ACHN (cell line): ENCODE results near the gene FAM118A.
"Not testable (repeated sequence)": the region's sequence is repeated elsewhere in the genome, so short reads cannot be mapped to it uniquely, and the experiment has no call there.

Source experiments
- DNase-seq: peaks from one replicate; pipeline ENCODE4 v3.0.0-alpha.2; 2015
- in situ Hi-C: cut with HindIII; loops from 2 replicates; pipeline ENCODE4 v1.10.0; 2017; ENCODE audit warnings: low sequenced_read_pairs, low pct_ligation_motif_present, low pct_unique_long_range_greater_than_20kb

FAM118A gene

GRCh38 chr22:45321827-45322226, 12.1 kb downstream of the FAM118A start:
- DNase-seq = no peak
- in situ Hi-C loops = no loop called here

DNA sequence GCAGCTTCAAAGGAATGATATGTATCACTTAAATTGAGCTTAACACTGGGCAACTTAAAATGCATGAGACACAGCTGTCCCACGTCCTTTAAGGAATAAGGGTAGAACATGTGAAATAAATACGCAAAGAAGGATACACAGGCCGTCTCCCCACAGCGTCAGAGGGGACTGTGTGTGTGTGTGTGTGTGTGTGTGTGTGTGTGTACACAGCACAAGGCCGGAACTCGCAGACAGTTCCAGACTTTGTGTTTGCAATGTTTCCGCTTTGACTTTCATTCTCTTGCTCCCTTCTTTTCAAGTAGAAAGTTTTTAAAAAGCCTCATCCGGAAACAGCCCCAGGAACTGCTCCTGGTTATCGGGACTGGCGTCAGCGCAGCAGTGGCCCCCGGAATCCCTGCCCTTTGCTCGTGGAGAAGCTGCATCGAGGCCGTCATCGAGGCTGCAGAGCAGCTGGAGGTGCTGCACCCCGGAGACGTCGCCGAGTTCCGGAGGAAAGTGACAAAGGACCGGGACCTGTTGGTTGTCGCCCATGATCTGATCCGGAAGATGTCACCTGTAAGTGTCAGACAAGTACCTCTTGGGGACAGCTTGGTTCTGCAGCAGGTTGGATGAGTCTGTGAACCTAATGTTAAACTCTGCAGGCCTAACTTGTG, 13.3 kb downstream of the FAM118A start:
- in situ Hi-C loops = no loop called here
- no peak for DNase-seq

DNA sequence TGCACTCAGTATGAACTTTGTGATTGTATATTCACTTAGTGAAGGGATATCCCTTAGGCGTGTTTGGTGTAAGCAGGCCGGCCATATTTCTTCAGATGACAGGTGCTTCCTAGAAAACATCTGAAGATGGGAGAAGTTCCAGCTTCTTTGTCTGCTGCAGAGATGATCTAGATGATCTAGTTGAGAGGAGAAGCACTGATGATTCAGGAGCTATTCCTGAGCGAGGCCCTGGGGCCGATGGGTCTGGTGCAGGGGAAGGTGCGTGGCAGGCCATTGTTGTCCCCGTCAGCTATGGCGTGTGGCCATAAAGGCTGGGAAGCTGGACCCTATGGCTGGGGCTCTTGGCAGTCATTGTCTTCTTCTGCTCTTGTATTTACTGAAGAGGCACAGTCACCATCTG, 14.0 kb downstream of the FAM118A start:
- in situ Hi-C loops = no loop called here
- no peak for DNase-seq

DNA sequence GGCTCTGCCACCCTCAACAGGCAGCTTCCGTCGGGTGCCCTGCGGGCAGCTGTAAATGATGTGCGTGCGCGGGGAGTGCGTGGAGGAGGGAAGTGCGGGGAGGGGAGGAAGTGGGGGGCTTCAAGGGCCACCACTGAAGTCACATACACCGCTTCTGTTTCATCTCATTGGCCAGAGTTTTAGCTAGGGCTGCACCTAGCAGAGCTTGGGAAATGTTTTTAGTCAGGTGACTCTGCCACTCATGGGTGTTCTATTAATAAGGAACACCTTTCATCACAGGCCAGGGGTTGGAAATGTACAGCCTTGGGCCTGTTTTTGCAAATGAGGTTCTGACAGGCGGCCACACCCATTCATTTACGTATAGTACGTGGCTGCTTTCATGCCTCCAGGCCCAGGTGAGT, 14.6 kb downstream of the FAM118A start:
- no peak for DNase-seq
- in situ Hi-C loops = no loop called here

DNA sequence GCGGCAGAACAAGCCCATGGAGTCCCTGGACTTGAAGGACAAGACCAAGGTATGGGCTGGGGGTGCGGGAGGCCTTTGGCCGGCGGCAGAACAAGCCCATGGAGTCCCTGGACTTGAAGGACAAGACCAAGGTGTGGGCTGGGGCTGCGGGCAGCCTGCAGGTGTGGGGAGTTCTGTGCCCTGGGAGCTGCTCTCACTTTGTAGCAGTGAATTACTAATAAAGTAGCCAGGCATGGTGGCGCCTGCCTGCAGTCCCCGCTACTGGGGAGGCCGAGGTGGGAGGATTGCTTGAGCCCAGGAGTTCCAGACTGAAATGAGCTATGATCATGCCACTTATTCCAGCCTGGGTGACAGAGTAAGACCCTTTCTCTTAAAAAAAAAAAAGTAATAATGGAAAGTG, 18.5 kb downstream of the FAM118A start:
- DNase-seq, in situ Hi-C loops: not testable (repeated sequence)

DNA sequence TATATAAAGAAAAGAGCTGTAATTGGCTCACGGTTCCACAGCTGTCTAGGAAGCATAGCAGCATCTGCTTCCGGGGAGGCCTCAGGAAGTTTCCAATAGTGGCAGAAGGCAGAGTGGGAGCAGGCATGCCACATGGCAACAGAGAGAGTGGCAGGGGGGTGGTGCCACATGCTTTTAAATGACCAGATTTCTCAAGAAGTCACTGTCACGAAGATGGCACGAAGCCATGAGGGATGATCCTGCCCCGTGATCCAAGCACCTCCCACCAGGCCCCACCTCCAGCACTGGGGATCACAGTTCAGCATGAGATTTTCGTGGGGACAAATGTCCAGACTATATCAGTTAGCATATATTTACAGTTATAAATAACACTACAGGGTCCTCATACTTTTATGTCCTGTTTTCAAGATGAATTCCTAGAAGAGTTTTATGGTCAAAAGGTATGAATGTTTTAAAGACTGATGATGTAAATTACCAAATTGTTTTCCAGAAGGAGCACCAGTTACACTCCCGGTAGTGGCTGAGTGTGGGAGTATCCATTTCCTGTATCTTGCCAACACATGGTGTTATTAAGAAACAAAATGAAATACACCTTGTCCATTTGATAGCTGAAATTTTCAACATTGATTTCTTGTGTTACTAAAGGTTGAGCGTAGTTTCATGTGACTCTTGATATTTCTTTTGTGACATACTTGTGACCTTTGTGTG, 19.2 kb downstream of the FAM118A start:
- no peak for DNase-seq
- in situ Hi-C loops = no loop called here

GRCh38 chr22:45329530-45329936, 19.8 kb downstream of the FAM118A start:
- in situ Hi-C loops = no loop called here
- no peak for DNase-seq

DNA sequence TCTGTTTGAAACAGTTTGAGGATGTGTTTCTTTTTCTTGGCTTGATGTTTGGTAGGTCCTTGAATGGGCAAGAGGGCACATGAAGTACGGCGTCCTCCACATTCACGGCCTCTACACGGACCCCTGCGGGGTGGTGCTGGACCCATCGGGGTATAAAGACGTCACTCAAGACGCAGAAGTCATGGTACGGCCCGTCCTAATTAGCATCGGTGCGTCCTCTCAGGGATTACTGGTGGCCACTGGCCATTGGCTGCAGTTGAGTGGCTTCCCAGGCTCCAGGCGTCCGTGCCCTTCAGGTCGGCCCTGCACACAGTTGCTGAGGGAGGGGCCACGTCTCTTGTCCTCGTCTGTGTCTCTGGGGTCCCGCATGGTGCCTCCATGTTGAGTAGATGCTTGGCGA, 20.8 kb downstream of the FAM118A start:
- DNase-seq = no peak
- in situ Hi-C loops = no loop called here

DNA sequence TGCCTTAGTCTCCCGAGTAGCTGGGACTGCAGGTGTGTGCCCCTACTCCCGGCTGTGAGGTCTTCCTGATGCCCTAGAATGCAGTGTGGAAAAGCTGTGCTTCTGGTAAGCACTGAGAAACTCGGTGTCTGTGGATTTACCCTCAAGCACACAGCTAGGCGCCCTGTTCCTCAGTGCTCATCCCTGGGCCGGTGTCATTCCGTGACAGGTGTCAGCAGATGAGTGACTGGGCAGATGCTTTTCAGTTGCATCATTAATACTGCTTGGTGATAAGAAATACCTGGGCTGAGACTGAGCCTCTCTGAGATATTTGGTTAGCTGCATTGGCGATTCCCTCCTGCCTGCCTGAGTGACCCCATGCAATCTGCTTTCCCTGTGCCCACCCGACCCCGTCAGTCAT, 21.8 kb downstream of the FAM118A start:
- in situ Hi-C loops = no loop called here
- DNase-seq = no peak

DNA sequence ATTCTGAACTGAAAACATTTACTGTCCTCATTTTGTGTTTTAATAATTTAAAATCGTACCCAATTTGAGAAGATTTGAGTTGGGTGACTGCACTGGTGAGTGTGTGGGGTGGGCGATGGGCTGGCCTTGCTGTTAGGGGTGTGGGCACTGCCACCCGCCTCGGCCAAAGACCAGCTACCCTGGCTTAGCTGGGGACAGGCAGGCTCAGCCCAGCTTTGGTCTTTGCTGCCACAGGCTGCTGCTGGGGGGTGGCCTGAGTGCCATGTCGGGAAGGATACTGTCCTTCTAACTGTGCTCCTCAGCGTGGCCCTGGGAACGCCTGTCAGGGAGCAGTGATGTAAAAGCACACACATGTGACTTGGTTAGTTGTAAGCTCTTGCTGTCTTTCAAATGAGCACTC, 22.3 kb downstream of the FAM118A start:
- DNase-seq = no peak
- in situ Hi-C loops = no loop called here

DNA sequence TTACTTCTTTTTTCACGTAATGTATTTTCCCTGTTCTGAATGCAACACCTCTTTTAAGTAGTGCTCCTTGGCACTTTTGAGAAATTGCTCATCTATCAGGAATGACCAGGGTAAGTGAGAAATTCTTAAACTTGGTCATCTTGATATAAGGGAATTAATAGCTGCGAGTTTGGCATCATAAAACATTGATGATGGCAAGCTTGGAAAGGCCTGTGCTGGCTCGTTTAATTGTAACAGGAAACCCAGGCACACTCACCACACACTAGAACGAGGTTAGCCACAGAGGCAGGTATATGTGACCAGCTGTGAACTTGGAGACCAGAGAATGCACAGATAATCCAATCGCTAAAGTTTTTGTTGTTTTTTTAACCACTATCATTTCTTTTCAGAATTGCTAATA, 24.3 kb downstream of the FAM118A start:
- no peak for DNase-seq
- in situ Hi-C loops = no loop called here

- DNase-seq = no peak
- in situ Hi-C loops = no loop called here
Observed at GRCh38 chr22:45334528-45334927, 24.8 kb downstream of the FAM118A start.

DNA sequence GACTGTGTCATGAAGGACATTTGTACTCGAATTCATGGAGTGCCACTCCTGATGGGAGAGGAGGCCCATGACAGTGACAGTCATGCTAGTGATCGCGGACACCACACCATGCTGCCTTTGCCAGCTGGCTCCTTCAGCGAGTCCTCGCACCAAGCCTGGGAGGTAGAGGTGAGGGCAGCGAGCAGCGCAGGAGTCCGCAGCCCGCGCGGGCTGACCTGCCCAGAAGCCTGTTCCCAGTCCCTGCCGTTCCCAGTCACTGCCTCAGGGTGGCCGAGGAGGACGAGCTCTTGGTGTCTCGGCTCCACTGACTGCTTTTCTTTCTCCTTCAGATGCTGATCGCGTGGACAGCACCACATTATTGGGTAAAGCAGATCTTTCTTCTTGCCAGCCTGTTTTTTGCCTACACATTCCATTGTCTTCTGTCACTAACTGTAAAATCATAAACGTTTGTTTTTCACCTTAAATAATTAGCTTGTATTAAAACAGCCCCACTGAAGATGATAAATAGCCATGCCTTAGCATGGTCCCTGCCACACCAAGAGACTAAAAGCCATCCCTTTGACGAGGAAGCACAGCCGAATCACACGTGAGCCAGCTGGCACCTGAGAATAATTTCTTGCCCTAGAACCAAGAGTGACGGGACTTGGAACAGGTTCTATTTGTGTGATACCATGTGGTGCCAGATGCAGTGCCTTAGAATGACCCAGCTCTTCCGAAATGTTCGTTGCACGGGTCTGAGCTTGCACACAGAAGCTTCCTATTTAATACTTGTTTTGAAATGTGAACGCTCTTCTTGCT, 25.5 kb downstream of the FAM118A start:
- in situ Hi-C loops = no loop called here
- no peak for DNase-seq

- in situ Hi-C loops = no loop called here
- DNase-seq = no peak
Observed at GRCh38 chr22:45335854-45336522, 26.3 kb downstream of the FAM118A start.

GRCh38 chr22:45336971-45337431, 27.3 kb downstream of the FAM118A start:
- no peak for DNase-seq

GRCh38 chr22:45337536-45337935, 27.8 kb downstream of the FAM118A start:
- in situ Hi-C loops = no loop called here
- DNase-seq = no peak

More at GRCh38 chr22:45336971-45337431, 27.3 kb downstream of the FAM118A start:
- in situ Hi-C loops = no loop called here

GRCh38 chr22:45338795-45339194, 29.1 kb downstream of the FAM118A start:
- in situ Hi-C loops = no loop called here
- no peak for DNase-seq

DNA sequence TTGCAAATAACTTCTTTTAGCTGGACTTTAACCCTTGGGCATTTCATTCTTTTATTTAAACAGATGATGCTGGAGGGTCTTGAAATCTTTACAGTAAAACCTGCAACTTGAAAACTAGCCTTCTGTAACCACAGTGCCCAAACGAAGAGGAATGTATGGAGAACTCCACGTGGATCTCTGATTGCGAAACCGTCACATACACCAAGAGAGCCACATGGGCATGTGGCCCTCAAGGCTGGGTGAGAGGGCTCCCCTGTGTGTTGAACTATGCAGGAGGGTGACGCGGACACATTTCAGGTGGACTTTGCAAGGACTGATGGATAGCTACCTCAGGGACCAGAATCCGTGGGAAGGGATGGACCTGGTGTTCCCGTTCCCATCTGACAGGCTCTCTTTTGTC, 30.6 kb downstream of the FAM118A start:
- no peak for DNase-seq
- in situ Hi-C loops = no loop called here

GRCh38 chr22:45341498-45341897, 31.8 kb downstream of the FAM118A start:
- in situ Hi-C loops = no loop called here
- DNase-seq = no peak
